Prostate gland (tissue), 2 donors: ENCODE measurements around the gene ZNRF1. TPM values are rescaled to one million over a fixed set of nuclear protein-coding genes. Genes with fewer than 3 reads are reported as not detected.

ENCODE experiments used
- DNase-seq: peaks from one replicate; pipeline ENCODE4 v3.0.0-alpha.2; 2019; ENCODE audit warnings: low spot score
- H3K27ac ChIP-seq, 2 donors: fragments of 200-600 bp; sonication (generic); 2 replicates each; pipeline ENCODE4 v1.5.1; 2017 to 2019
- H3K27me3 ChIP-seq: fragments of 200-600 bp; sonication (generic); replicated peaks from 2 replicates; pipeline ENCODE4 v1.5.1; 2019; ENCODE audit not compliant: insufficient read depth
- H3K36me3 ChIP-seq, 2 donors: fragments of 200-600 bp; sonication (generic); 1 replicate in 1 of 2; 2 replicates in 1 of 2; pipeline versions ENCODE4 v1.5.1 to v1.8.1; 2017 to 2019
- H3K4me1 ChIP-seq: fragments of 200-600 bp; sonication (generic); replicated peaks from 2 replicates; pipeline ENCODE4 v1.5.1; 2019
- H3K4me3 ChIP-seq, 2 donors: fragments of 200-600 bp; sonication (generic); 2 replicates each; pipeline ENCODE4 v1.5.1; 2017 to 2019
- H3K9me3 ChIP-seq: fragments of 200-600 bp; sonication (generic); 2 replicates; pipeline ENCODE4 v1.5.1; 2017
- POLR2A ChIP-seq: fragments of 450-650 bp; IDR thresholded peaks from one replicate; pipeline ENCODE4 v1.6.1; 2016; ENCODE audit warnings: antibody characterized with exemption, mild to moderate bottlenecking
- POLR2AphosphoS5 ChIP-seq: sonication (generic); formaldehyde crosslinking; IDR thresholded peaks from one replicate; pipeline ENCODE4 v1.6.1; 2017; ENCODE audit warnings: antibody characterized with exemption
- WGBS: methylation state at CpG from one replicate; pipeline ENCODE4 v1.1.5; 2018; 5-methylcytosine and 5-hydroxymethylcytosine counted together
- intact Hi-C: fragments of 100-400 bp; cut with DNase I; formaldehyde crosslinking; loops from one replicate; pipeline ENCODE4 v1.14.2; 2022
- total RNA-seq, 2 donors: library from RNA; depleted of rRNA; stranded (reverse); fragments of >200 nt; gene quantifications; one replicate each; pipeline ENCODE4 v1.1.0, GENCODE V29; 2016
- TF ChIP-seq, protein P1 (sequence below), 4 experiments: fragments of 200-600 bp in 2 of 4; fragments of 450-650 bp in 2 of 4; sonication (generic) in 2 of 4; IDR thresholded peaks; 1 replicate in 3 of 4; 2 replicates in 1 of 4; pipeline ENCODE4 v1.5.1; 2016 to 2019; ENCODE audit warnings: antibody characterized with exemption in 4 of 4, mild to moderate bottlenecking in 2 of 4, moderate library complexity in 2 of 4

The ZNRF1 gene
- total RNA-seq, 2 donors from 2014 or later: 15.6 to 64.2 TPM

DNA sequence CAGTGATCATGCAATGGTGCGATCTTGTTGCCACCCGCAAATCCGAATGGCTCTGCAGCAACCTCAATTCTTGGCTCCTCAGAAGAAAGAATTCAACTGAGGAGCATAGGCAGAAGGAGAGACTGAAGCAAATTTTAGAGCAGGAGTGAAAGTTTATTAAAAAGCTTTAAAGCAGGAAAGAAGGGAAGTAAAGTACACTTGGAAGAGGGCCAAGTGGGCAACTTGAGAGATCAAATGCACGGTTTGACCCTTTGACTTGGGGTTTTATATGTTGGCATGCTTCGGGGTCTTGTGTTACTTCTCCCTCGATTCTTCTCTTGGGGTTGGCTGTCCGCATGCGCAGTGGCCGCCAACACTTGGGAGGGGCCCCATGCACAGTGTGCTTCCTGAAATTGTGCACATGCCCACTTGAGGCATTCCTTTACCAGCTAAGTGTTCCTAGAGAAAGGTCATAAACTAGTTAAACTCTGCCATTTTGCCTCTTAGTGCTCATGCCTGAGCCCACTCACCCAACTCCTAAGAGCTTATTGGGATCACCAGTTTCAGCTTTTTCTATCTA, 36.7 kb downstream of the ZNRF1 start:
- Histone ChIP-seq H3K4me3 (no peak overlapping the region), H3K27ac (no peak overlapping the region), H3K27me3 (no peaks in the 10 kb centered on the region), H3K9me3 (no peaks in the 10 kb centered on the region), H3K4me1 (no peaks in the 10 kb centered on the region), H3K36me3 (no peaks in the 10 kb centered on the region)
- WGBS: 82% methylated on average over 9 of the region's 9 CpGs
- no peak for DNase-seq
- intact Hi-C loops: no loop called here
- TF ChIP-seq, protein P1, sequence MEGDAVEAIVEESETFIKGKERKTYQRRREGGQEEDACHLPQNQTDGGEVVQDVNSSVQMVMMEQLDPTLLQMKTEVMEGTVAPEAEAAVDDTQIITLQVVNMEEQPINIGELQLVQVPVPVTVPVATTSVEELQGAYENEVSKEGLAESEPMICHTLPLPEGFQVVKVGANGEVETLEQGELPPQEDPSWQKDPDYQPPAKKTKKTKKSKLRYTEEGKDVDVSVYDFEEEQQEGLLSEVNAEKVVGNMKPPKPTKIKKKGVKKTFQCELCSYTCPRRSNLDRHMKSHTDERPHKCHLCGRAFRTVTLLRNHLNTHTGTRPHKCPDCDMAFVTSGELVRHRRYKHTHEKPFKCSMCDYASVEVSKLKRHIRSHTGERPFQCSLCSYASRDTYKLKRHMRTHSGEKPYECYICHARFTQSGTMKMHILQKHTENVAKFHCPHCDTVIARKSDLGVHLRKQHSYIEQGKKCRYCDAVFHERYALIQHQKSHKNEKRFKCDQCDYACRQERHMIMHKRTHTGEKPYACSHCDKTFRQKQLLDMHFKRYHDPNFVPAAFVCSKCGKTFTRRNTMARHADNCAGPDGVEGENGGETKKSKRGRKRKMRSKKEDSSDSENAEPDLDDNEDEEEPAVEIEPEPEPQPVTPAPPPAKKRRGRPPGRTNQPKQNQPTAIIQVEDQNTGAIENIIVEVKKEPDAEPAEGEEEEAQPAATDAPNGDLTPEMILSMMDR (IDR thresholded peaks at IDR 0.05): no peak
- TF ChIP-seq POLR2A (no peak), POLR2AphosphoS5 (no peak)

DNA sequence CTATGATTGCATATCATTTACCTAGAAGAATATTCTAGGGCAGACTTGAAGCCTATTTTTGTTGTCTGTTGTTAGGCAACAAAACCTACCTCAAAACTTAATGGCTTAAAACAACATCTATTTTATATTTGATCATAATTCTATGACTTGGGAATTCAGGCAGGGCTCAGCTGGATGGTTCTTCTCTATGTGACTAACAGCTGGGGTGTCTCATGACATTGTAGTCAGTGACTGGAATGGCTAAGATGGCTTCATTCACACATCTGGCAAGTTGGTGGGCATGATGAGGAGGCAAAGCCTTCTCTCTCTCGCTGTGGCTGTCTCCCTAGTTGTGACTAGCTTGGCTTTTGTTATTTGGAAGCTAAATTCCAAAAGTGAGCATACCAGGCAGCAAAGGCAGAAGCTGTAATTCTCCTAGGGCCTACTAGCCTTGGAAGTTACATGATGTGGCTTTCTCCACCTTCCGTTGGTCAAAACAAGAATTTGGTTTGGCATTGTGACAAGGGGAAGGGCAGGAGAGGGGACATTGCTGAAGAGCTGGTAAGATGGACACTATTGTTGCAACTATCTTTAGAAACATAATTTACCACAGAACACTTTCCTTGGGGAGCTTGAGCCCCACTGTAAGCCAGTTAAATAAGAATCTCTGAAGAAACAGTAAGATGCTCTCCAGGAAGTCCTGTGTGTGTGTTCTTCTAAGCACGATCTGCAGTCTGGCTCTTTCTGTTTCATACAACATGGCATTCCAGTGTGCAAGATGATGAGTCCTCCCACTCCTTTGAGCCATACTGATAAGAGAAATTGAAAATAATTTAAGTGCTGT, 39.4 kb downstream of the ZNRF1 start:
- H3K9me3 ChIP-seq: no peaks in the 10 kb centered on the region
- no peaks in the 10 kb centered on the region for H3K27me3 ChIP-seq
- no peak overlapping the region for H3K4me3 ChIP-seq
- no peaks in the 10 kb centered on the region for H3K36me3 ChIP-seq
- TF ChIP-seq POLR2AphosphoS5: no peak
- TF ChIP-seq POLR2A: no peak
- TF ChIP-seq, protein P1 (IDR thresholded peaks at IDR 0.05): no peak
- 87% methylated on average over 3 of the region's 3 CpGs for WGBS
- intact Hi-C loops: no loop called here
- H3K27ac ChIP-seq: no peak overlapping the region
- no peak for DNase-seq
- H3K4me1 ChIP-seq: no peaks in the 10 kb centered on the region

DNA sequence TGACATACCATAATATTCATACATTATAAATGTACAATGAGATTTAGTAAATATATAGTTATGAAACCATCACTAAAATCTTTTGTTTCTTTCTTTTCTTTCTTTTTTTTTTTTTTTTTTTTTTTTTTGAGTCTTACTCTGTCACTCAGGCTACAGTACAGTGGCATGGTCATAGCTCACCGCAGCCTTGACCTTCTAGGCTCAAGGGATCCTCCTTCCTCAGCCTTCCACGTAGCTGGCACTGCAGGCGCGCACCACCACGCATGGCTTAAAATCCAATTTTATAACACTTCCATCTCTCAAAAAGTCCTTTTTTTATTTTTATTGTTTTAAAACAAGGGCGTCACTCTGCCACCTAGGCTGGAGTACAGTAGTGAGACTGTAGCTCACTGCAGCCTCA, 41.1 kb downstream of the ZNRF1 start:
- Histone ChIP-seq H3K27me3 (no peaks in the 10 kb centered on the region), H3K27ac (no peak overlapping the region), H3K4me1 (no peaks in the 10 kb centered on the region), H3K36me3 (no peaks in the 10 kb centered on the region), H3K9me3 (no peaks in the 10 kb centered on the region), H3K4me3 (no peak overlapping the region)
- DNase-seq: no peak
- 64% methylated on average over 6 of the region's 6 CpGs for WGBS
- intact Hi-C loops: loop anchor here (10.0 kb wide), 1 partner anchor 65 kb away; no protein-coding TSS in a partner anchor
- TF ChIP-seq, protein P1 (IDR thresholded peaks at IDR 0.05): no peak
- TF ChIP-seq POLR2A (no peak), POLR2AphosphoS5 (no peak)

DNA sequence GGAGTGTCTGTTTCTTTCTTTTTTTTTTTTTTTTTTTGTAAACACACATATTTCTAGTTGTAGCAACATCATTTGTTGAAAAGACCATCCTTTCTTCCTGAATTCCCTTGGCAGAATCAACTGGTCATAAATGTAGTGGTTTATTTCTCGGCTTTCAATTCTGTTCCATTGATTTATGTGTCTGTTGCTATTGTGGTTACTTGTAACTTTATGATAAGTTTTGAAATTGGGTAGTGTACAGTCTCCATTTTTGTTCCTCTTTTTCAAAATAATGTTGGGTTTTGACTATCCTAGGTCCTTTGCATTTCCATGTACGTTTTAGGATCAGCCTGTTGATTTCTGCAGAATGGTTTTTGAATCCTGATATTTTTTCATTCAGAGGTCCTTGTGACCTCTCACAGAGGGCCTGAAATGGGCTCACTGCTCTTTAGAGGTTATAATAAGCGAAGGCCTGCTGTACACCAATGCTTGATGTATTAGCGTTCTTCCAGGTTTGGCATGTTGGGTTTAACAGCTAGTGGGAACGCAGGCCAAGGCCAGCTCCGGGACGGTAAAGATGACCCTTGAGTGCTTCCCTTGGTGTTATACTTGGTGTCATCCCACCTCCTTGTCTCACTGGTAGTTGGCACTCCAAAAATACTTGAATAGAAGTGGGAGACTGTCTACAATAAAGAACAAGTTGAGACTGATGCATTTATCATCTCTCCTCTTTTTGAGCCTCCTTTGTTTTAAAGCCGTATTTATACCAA, 43.8 kb downstream of the ZNRF1 start:
- TF ChIP-seq, protein P1 (IDR thresholded peaks at IDR 0.05): no peak
- TF ChIP-seq POLR2AphosphoS5: no peak
- no peak for TF ChIP-seq POLR2A
- no peak overlapping the region for H3K4me3 ChIP-seq
- intact Hi-C loops: loop anchor here (10.0 kb wide), 1 partner anchor 62 kb away; no protein-coding TSS in a partner anchor
- H3K9me3 ChIP-seq: no peaks in the 10 kb centered on the region
- no peaks in the 10 kb centered on the region for H3K36me3 ChIP-seq
- no peaks in the 10 kb centered on the region for H3K4me1 ChIP-seq
- no peaks in the 10 kb centered on the region for H3K27me3 ChIP-seq
- 21% methylated on average over 8 of the region's 8 CpGs for WGBS
- no peak for DNase-seq
- H3K27ac ChIP-seq: peak overlapping the region; percentile 5 to 27
